CD4-positive, alpha-beta T cell treated with Interleukin-4 for 1 hour (primary cell): ENCODE measurements around the gene SPATA32.

ENCODE experiments used
- DNase-seq, 2 donors: peaks; one replicate each; pipeline ENCODE4 v3.0.0-alpha.2; 2020 to 2022

SPATA32 gene

DNA sequence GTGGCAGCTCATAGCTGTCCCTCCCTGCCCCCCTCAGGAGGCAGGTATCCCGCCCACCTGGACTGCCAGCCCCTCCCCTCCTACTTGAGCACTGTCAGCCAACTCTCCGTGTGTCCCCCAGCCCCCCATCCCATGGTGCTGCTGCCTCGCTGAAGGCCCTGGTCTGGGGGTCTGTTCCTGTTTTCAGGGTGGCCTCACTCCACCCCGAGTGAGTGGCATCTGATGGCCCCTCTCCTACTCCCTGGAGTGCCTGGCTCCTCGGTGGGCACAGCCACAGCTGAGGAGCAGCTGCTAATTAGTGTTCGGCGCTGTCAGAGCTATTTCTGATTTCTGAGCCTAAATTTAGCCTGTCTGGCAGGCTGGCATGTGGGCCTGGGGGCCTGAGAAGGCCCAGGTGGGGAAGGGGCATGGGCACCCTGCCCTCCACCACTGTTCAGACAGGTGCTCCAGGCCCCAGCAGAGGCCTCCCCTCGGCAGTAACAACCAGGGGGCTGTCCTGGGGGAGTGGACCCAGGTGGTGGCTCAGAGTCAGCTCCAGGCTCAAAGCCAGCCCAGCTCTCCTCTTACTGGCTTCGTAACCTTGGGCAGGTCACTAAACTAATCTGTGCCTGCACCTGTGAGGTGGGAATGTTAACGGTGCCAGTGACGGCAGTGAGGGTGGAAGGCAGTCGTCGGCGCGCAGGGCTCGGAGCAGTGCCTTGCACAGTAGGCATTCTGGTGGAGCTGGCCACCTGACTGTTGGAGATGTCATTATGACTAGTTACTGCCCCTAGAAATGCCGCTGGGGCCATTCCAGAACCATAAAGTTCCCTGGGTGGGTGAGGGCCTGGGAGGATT, 33.8 kb downstream of the SPATA32 start:
- peak; percentile 36 to 40 for DNase-seq

DNA sequence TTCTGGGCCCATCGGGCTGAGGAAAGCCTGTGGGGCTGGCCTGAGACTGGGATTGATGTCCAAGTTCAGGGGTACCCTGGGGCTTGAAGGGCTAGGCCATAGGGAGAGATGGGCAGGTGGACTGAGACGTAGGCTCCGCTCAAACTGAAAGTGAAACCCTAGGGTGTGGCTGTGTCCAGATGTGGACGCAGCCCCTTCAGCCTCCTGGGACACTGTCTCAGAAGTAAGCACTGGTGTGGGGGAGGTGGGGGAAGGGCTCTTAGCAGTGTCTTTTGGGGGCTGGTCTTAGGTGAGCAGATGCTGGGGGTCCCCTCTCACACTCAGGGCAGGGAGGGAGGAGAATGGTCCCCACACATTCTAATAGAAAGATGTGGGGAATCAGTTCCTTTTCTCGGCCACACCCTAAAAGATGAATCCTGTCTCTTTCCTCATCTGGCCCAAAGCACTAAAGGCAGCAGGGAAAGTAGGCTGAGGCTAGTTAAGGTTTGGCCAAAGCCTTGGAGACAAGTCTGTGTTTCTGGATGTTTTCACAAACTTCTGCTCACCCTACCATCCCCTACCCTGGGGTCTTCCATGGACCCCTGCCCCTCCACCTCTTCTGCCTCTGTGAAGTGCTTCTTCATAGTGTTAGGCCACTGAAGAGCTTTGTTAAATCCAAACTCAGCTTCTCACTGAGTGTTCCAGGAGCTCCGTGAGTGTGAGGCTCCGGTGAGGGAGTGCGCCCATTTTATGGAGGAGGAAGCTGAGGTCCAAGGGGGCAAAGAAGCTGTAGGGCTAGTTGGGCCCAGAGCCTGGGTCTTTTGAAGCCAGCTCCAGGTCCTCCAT, 34.6 kb downstream of the SPATA32 start:
- peak; percentile 52 to 65 for DNase-seq

DNA sequence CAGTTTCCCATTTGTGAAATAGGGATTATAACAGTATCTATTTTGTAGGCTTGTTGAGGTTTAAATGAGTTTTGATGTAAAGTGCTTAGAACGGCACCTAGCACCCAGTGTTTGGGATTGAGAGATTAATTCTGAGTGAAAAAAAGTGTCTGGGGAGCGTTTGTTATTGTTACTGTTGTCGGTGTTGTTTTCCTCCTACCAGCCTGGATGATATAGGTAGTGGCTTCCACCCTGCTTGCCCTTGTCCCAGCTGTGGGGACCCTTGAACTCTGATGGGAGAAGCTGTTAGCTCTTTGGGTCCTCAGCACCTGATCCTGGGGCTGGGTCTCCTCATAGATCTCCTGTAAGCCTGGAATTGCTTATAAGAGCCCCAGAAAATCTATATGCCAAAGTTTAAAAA, 35.3 kb downstream of the SPATA32 start:
- no peak for DNase-seq

DNA sequence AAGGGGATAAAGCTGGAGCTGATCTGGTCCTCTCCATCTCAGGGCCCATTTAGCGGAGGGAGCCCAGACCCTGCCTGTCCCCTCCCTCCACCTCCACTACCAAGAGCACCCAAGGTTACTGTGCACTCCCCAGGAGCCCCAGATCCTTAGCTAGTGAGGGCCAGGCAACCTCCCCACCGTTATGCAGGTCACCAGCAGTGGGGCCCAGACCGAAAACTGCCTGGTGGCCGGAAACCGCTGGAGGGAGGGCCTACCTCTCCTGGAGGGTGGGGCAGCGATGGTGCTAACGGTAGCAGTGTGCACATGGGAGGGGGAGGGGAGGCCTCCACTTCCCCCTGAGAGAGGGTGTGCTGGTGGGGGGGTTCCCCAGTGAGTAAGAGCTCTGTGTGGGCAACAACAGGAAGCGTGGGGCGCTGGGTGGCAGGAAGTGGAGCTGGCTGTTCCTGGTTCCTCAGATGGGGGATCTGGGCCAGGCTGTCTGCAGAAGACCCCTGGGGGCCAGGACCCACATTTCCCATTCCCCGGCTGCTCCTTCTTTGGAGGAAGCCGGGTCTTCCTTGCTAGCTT, 35.8 kb downstream of the SPATA32 start:
- DNase-seq: peak; percentile 97 to 98

DNA sequence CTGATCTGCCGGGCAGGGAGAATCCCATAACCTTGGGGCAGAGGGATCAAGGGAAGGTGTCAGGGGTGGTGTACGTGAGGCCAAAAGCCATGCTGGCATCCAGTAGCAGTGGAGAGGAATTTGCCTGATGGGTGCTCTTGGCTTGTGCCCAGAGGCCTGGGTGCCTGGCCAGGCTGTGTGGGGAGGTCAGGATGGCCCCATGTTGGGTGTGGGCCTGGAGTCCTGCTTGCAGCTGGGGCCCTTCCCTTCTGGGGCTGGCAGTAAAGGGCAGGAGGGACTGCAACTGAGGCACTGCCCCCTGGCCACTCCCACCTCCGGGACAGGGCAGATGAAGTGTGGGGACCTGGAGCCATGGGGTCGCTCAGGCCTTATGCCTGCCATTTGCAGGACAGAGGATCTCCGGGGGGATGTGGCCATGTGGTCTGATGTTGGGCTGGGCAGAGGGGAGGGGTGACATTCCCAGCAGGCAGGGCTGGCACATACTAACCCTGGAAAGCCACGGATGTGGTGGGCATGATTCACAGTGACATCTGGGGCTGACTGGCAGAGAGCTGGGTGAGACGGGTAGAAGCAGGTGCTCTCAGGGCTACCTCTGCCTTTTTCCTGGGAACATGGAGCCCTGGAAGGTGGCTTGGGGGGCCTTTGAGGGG, 36.7 kb downstream of the SPATA32 start:
- DNase-seq: peak; percentile 50 to 58

DNA sequence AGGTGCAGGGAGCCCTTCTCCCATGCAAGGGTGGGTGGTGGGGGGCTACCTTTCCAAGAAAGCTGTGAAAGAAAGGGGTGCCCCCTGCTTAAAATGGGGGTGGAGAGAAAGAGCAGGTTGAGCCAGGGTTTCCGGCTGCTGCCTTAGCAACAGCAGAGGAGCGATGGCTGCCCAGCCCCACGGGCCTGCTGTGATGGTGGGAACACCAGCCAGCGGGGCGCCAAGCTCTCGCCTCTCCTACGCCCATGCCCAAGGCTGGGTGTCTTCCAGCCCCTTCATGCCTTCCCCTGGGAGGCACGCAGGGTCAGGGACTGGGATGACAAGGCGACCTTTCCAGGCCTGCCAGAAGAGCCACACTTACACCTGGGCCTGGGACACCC, 37.2 kb downstream of the SPATA32 start:
- peak; percentile 41 for DNase-seq

DNA sequence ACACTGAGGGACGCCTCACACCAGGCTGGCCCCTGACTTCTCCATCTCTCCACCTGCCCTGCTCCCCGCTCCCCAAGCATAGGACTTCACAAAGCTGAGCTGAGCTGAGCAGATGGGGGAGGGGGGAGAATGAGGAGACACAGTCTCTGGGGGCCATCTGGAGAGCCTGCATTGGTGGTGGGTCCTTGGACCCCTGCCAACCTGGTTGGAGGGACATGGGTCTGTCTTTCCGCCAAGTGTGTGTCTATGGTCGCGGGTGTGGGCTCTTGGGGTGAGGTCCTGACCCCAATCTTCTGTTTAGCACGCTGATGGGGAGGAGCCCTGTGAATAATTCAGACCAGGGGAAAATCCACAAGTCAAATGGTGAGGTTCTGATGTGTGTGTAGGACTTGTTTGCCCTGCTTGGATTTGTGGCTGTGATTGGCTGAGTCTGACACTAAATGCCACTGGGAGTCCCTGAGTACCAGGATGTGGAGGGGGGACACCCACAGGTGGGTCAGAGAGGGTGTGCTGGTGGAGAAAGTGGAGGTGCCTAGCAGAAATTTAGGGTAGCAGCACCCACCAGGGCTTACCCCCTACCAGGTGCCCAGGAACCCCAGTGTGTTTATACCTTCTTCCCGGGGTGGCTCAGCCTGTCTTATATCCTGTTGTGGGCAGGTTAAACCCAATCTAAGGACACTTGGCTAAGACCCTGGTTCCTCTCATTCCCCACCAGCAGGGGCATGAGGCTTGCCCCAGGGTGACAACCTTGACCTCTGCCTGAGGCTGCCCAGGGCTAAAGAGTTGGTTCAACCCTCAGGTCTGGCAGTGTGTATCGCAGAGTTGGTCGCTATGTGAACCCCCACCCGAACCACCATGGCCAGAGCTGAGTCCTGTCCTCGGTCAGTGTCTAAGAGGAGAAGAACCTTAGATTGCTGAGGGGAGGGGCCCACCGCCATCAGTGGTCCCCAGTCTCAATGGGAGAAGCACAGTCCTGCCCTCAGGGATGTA, 38.1 kb downstream of the SPATA32 start:
- peak; percentile 66 to 76 for DNase-seq

DNA sequence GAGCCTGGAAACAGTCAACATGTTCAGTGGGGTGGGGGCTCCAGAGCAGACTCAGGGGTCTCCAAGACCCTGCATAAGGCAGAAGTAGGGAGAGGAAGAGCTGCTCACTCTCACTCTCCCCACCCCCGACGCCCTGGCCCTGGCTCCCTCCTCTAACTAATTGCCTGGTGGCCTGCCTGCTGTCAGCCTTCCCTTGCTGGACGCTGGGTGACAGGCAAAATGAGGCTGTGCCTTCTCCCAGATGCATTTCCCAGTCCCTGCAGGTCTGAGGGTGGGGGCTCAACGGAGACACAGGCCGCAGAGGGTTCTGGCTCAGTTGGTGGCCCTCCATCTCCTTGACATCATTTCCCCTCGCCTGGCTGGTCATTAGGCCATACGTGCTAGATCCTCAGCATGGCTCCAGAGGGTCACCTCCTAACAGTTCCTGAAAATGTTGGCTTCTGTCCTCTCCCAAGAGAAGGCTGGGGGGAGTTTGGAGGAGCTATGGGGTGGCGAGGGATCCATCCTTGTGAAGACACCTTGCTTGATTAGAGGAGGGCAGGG, 38.8 kb downstream of the SPATA32 start:
- no peak for DNase-seq

DNA sequence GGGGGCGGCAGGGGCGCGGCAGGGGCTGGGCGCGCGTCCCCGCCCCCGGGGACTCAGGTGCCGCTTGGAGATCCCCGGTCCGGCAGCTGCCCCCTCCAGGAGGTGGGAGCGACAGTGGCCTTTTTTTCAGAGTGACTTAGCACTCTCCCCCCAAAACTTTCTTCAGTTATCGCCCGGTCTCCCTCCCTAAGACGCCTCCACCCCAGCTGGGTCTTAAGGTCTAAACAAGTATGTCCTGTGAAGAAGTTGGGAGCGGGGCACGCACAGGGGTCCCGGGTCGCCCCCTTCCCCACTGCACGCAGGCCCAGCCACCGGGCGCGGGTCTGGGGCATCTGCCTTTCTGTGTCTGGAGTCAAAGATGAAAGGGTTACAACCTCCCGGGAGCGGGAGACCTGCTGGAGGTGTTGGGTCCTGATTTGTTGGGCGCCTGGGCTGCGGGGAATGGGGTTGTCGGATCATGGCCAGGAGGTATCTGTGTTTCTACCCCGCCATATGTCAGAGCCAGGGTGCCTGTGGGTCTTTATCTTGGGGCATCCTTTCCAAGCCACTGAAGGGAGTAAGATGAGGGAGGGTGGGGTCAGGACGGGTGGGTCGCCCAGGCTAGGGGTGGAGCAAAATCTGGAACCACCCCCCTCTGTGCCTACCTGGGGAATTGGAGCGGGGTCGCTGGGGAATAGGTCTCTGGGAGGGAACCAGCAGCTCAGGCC, 39.5 kb downstream of the SPATA32 start:
- peak; percentile 61 to 69 for DNase-seq

DNA sequence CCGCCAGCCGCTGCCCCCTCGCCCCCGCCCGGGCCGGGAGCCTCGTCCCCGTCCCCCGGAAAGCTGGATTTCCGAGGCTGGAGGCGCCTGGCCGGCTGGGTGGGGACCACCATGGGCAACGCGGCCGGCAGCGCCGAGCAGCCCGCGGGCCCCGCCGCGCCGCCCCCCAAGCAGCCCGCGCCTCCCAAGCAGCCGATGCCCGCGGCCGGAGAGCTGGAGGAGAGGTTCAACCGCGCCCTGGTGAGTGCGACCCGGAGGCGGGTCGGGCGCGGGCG, 39.9 kb downstream of the SPATA32 start:
- no peak for DNase-seq

DNA sequence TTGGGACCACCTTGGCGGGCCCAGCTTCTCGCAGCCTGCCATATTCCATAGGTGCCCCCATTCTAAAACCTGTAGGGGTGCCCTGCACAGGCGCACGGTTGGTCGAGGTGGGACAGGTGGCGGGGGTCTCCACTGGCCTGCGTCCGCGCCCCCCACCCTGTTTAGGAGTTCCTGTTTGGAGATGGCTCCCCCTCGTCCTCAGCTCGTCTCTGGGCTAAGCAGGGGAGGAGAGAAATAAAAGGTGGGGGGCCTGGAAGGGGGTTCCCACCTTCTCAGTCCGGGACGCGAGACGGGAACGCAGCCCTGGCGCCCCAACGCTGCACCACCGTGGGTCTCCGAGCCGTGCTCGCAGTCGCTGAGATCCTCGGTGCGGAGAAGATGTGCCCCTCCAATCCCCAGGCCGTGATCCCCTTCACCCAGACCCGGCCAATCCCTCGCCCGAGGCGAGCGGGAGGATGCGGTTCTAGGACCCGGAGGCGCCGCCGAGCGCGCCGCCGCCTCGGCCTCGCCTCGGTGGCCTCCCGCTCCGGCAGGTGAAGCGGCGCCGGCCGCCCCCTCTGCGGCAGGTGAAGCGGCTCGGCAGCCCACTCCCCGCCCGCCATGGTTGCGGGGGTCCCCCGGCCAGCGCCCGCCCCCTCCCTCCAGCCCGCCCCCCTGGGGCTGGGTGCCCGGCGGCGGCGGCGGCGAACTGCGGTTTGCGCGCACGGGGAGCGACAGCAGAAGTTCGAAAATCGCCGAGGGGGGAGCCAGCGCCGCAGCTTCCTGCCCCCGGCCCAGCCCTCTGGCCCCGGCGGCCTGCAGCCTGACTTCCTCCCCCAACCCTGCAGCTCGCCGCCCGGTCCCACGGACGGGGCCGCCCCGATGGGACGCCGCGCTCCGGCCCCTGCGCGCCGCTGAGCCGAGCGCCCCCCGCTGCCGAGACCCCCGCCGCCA, 40.5 kb downstream of the SPATA32 start, which contains the start of gene FMNL1:
Gene FMNL1, plus strand, starts transcription at position 805 of the 933 bp plus-strand sequence. CDS start 240 bp downstream, outside the sequence.
- peak; percentile 65 to 73 for DNase-seq

DNA sequence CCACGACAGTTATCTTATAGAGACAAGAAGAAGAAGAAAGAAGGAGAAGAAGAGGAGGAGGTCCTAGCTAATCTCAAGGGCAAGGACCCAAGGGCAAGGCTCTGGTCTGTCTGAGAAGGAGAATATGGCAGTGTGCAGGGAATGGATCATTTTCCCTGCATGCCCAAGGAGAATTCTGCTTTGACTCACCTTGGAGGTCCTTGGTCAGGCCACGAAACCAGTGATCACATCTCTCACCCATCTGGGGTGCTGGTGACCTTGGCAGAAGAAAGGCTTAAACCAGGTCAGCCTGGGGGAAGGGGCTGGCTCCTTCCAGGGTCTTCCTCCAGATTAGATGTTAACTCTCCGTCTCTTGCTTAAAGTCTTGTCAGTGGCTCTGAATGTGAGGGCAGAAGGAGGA, 41.8 kb downstream of the SPATA32 start:
- DNase-seq: no peak

DNA sequence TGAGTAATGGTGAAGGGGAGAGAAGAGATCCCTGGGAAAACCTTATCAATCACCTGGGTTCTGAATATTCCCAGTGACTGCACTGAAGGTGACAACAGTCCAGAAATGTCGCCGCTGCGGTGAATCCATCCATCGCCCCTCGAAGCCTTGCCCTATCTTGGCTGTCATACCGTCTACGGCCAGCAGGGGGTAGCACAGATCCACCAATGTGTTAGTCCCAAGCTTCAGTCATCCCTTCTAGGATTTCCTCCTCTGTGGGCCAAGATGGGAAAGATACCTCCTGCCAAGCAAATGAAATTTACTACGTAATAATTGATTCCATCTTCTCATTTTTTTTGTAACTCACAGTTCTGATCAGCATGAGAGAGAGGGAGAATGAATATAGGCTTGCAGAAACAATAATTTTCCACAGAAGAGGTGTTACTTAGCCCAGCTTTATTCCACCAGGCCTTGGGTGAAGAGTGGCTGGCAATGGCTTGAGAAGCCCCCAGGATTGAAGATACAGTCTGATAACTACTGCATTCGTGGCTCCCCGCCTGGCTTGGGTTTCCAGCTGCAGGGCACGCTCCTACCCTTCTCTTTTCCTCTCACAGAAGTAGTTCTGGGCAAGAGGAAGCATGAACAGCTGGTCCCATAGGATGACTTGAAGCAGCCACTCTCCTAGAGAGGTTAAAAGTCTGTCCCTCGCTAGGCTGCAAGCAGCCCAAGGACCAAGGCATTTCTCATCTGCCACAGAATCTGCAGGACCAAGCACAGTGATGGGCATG, 42.8 kb downstream of the SPATA32 start:
- peak; percentile 82 to 88 for DNase-seq
